Stimulated activated naive CD4-positive, alpha-beta T cell (primary cell): Measurements from ENCODE around the gene AFF1.
"Not testable (repeated sequence)": the region's sequence is repeated elsewhere in the genome, so short reads cannot be mapped to it uniquely, and the experiment has no call there.

Experiments used
- DNase-seq, 6 experiments: peaks; one replicate each; lab custom pipeline; 2025; lab: John Stamatoyannopoulos, UW

The AFF1 gene

DNA sequence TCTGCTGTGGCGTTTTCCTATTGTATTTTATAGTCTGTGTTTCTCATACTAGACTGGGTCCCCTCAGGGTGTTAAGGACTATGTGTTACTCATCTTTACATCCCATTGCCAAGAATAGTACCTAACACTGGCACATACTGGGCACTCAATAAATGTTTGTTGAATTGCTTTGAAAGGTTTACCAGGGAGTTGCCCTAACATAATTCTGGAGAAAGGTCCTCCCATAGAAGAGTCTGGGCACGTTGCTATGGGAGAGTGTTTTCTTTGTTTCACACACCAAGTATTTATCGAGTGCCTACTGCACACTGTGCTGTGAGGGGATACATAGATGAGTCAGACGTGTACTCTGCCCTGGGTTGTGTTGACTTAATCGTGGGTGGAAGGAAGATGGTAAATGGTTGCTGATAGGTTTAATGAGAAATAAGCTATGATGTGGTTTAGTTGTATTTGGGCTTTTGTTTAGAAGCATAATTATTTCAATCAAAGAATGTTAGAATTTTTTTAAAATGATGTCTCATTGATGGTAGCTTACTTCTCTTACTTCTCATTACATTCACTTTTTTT is 42.9 kb downstream of the AFF1 start:
- DNase-seq, result no peak

DNA sequence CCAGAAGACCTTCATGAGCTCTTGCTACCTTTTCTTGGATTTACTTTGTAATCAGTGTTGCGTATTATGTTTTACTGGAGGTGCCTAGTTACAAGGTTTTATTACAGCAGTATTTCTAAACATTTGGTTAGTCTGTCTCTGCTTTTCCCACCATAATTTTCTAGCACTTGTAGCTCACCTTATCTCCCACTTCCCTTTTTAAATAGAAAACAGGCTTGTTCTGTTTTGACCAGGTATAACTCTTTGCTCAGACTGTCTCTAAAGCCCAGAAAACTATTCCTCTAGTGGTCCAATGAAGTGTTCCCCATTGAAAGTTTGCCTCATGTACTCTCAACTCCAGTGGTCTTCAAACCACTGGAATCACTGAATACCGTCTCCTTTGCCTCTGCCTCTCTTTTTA is 43.9 kb downstream of the AFF1 start:
- DNase-seq, result no peak

DNA sequence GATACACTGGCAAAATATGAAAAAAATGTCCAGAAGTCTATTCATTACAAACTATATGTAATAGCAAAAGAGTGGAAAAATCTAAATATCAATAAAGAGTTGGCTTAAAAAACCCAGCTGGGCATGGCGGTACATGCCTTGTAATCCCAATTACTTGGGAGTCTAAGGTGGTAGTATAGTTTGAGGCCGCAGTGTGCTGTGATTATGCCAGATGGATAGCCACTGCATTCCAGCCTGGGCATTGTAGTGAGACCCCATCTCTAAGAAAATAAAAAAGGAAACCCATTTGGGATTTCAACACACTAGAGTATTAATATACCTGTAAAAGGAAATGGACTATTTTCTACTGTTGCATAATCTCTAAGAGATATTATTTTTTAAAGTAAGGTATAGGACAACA is 45.4 kb downstream of the AFF1 start:
- no peak for DNase-seq

DNA sequence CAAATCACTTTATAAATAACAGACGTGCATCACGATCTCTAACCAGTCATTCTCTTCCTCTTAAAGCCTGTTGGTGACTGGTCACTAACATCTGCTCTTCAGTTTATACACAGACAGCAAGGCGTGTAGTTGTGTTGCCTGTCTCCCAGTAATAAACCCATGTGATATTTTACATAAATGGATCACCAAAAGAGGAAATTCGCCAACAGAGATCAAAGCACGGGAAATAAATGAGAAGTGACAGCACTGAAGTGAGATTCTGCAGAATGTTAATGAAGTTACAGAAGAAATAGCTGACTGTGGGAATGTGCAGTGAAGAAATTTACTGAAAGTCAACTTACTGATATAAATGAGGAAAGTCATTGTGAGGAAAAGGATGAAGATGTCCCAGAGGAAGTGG is 47.0 kb downstream of the AFF1 start:
- peak in 3 of 6 experiments; percentile 11 to 18 (median 11) for DNase-seq

DNA sequence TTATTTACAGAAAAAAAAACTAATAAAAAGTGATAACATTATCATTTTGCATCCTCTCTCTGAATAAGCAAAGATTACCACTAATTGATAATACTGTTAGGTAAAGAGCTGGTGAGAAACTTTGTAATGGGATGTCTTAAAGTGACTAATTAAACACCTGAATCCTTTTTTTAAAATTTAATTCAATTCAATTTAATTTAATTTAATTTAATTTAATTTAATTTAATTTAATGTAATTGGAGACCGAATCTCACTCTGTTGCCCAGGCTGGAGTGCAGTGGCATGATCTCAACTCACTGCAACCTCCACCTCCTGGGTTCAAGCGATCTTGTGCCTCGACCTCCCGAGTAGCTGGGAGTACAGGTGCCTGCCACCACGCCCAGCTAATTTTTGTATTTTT is 51.0 kb downstream of the AFF1 start:
- not testable (repeated sequence) for DNase-seq

DNA sequence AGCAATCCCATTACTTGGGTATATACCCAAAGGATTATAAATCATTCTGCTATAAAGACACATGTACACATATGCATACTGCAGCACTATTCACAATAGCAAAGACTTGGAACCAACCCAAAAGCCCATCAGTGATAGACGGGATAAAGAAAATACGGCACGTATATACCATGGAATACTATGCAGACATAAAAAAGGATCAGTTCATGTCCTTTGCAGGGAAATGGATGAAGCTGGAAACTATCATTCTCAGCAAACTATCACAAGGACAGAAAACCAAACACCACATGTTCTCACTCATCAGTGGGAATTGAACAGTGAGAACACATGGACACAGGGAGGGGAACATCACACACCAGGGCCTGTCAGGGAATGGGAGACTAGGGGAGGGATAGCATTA is 54.8 kb downstream of the AFF1 start:
- not testable (repeated sequence) for DNase-seq

DNA sequence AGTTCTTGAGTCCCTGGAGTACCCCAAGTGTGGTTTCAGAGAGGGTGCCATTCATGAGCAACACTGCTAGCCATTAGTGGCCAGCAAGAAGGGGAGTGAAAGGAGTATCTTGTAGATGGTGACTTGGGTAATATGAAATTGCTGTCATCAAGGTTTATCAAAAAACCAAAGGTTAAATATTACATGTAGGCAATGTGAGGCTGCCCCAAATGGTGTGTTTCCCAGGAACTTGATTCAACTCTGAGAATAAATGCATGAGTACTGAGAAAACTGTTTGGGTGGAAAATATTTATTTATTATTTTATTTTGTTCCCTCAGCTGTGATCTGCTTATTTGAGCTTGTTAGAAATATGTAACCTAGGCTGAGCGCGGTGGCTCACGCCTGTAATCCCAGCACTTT is 55.7 kb downstream of the AFF1 start:
- DNase-seq, result no peak

DNA sequence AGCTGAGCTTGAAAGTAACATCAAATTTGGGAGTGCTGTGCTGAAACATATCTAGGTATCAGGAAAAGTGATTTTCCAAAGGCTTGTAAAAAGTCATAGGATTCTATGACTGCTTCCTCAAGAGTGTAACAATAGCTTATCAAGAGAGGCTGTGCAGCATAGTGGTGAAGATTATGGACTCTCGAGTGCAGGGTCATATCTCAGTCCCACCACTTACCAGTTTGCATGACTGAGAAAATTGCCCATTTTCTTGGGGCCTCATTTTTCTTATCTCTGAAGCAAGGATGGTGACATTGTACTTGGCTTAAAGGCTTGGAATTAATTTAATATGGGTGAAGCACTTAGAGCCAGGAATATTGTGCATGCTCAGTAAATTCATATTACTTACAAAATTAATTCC is 57.2 kb downstream of the AFF1 start:
- no peak for DNase-seq

DNA sequence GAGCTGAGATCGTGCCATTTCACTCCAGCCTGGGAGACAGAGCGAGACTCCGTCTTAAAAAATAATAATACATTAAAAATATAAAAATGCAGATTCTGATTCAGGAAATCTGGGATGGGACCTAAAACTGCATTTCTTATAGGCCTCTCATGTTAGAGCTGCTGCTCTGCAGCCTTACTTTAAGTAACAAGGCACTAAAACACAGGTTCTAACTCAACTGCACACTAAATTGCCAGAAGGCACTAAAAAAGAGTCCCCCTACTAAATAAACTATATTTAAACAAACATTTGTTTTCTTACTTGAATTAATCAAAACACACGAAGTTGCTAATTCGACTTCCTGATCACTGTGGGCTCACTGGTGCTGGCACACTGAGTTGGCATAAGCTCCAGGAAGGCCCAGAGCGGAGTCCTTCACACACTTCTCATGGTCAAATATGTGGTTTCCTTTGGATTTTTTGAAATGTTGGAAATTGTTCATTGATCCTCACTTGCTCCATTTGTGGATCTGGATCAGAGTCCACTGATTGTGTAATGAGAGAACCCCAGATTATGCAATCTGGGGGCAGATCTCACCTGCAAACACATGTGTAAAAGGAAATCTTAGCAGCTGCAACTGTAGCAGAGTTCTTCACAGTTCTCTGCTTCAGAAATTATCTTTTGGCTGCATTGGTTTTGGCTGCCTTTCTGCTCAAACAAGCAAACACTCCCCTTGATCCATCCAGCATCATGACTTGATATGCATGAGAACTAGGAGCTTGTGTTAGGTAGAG is 59.3 kb downstream of the AFF1 start:
- DNase-seq, result no peak

DNA sequence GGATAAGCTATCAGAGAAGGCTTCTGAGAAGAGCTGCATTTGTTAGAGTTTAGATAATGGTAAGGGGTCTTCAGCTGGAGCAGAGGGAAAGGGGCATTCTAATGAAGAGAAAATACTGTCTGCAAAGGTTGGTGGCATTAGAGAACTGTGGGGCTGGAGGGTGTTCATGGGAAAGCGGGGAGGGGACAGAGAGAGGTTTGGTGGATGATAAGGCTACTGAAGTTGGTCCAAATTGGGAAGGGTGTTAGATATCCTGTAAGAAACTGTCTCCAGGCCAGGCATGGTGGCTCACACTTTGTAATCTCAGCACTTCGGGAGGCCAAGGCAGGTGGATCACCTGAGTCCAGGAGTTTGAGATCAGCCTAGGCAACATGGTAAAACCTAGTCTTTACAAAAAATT is 59.9 kb downstream of the AFF1 start:
- no peak for DNase-seq

DNA sequence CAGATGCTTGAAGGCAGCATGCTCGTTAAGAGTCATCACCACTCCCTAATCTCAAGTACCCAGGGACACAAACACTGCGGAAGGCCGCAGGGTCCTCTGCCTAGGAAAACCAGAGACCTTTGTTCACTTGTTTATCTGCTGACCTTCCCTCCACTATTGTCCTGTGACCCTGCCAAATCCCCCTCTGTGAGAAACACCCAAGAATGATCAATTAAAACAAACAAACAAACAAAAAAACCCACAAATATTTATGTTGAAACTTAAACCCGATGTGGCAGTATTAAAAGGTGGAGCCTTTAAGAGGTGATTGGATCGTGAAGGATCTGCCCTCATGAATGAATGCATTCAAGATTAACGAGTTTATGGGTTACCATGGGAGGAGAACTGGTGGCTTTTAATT is 61.7 kb downstream of the AFF1 start:
- not testable (repeated sequence) for DNase-seq

DNA sequence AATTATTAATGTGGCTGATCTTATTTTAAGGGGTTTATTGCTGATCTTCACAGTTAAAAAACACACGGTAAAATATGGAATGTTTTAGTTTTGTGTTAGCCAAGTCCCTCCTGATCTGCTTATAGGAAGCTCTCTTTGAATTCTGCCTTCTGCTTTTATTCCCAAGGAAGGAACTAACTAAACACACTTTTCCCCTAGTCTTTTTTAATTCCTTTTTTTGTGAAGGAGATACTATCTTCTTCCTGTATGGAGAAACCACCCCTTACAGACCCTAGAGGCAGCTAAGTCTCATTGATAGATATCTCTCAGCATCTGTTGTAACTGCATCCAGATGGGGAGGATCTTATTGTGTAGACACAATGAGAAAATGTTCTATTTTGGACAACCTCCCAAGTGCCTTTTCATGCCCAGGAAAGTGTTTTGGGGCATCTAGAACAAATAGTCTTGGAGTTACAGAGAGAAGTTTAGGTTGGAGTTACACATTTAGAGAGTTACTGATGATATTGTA is 64.4 kb downstream of the AFF1 start:
- no peak for DNase-seq

DNA sequence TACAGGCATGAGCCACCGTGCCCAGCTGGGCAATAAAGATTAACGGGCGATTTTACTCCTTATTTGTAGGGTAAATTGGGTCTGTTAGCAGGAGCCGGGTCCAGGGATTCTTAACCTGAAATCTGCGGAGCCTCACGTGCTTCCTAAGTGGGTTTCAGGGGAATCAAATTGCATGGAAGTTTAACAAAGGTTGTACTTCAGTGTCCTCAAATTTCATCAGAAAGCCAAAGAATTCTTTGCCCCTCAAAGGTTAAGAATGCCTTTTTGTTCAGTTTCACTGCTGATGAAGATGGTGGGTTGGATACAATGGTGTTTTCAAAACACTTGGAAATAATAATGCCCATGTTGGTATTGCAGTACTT is 67.9 kb downstream of the AFF1 start:
- DNase-seq, result no peak

DNA sequence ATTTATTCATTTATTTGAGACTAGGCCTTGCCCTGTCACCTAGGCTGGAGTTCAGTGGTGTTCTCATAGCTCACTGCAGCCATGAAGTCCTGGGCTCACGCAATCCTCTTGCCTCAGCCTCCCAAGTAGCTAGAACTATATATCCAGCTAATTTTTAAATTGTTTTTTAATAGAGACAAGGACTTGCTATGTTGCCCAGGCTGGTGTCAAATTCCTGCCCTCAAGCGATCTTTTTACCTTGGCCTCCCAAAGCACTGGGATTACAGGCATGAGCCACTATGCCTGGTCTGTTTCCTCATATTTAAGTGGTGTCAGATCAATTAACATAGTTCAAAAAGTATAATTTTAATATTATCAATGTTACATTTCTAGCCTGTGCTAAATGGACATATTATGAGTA is 68.5 kb downstream of the AFF1 start:
- DNase-seq, result no peak

DNA sequence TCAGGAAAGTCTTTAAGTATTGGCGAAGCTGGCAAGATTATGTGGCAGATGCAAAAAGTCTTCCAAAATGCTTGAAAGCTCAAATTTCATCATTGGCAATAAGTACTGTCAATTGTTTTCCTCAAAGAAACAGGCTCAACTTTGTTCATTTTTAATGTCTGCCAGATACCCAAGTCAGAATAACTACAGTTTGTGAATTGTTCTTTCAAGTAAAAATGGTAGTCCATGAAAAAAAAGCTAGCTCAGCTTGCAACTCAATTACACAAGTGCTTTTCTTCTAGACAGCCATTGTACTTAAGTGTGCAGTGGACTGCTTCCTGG is 70.5 kb downstream of the AFF1 start:
- no peak for DNase-seq

DNA sequence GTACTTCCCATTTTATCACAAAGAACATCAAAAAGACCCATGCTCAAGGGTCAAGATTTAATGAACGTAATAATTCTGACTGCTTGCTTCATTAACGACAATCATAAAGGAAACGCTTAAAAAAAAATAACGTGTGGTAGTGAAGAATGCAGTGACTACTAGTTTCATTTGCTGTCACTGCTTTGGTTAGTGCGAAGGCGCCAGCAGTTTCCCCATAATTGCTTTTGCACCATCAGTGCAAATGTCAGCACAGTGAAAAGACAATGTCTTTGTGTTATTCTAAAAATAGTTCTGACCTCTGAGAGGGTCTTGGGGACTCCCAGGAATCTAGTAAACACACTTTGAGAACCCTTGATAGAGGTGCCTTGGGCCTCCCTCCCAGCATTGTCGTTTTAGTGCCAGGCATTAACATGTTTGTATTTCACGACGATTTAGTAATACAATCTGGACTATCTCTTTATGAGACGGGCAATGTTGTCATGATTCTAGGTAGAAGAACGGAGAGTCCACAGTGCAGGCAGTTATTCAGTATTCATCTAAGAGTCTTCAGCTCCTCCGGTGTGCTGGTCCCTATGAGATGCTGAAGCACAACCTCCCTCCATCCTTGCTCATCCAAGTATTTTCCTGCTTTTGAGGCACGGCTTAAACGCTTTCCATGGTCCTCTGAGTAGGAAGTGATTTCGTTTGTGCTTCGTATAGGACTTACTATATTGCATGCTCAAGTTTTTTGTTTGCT is 71.0 kb downstream of the AFF1 start:
- peak in 3 of 6 experiments; percentile 14 to 53 (median 47) for DNase-seq

DNA sequence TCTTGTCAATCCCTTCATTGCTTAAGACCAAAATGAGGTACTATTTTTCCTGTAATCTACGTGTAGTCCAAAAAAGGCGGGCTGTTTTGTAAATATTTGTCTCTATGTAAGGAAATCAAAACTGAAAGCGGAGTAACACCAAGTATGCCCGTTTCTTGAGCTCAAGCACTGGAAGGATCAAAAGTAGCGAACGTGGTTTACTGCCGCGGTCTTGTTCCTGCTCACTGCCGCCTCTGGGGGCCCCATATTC is 71.5 kb downstream of the AFF1 start:
- DNase-seq, result no peak

DNA sequence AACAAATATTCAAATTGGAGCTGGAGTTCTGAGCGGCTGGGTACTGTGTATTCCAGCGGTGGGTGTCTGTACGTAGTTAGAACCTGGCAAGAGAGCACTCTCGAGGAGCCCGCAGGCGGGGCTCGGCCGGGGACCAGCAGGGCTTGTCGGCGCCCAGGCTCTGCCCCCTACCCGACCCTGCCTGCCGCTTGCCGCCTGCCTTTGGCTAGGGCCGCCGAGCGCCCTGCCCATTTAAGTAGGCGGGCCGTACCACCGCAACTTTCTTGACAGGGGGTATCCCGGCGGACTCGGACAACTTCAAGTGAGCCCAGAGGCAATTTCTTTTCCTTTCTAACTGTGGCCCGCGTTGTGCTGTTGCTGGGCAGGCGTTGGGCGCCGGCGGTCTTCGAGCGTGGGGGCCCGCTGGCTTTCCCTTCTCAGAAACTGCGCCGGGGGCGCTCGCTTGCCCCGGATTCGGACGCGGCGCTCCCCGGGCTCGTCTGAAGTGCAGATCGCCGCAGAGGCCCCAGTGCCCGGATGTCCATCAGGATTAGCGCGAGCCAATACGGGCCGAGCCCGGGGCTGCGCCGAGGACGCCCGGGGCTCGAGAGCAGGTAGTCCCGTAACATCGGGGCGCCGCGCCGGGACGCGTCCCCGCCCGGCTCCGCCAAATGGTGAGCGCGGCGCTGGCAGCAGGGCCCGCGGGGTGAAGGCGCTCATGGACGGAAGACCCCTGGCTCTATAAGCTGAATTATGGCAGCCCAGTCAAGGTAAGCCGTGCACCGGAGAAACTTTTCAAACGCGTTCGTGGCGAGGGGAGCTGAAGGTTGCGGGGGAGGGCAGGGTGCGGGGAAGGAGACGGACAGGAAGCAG is 72.1 kb downstream of the AFF1 start:
- DNase-seq, result peak; percentile 84 to 91 (median 87)

DNA sequence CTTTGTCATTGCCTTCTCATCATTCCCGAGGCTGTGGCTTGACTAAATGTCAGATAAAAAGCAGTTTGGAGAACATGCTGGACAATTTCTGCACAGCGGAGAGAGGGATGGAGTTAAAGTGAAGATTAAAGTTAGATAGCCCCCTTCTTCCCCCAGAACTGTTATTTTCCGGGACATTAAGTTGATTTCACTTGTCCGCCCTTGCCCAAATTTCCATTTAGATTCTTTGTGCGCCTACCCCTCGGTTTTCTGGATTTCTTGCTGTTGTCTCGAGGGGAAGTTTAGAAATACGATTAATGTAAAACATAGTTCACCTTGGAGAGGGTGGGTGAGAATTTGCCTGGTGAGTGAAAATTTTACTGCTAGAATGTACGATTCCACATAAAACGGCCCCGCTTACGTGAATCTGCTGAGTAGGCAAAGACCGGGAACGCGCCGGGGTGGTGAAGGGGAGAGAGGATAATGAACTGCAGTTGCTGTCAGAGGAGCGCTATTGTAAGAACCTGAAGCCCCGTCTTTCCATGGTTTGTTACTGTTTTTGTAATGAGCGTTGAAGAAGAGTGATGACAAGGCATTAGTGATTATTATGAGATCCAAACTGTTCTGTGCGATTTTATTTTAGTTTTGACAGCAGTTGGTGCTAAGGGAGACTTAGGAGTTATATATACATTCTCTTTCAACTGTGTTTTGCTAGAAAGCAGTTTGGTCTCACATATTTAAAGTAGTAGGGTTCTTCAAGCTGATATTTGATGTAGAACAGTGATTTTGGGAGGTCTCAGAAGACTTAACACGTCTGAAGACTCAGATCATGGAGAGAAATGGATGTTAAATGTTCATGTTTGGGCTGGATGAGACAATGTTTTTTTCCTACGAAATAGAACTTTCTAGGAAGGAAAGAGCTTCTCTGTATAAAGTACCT is 73.0 kb downstream of the AFF1 start:
- DNase-seq, result peak in 5 of 6 experiments; percentile 1 to 36 (median 18)

DNA sequence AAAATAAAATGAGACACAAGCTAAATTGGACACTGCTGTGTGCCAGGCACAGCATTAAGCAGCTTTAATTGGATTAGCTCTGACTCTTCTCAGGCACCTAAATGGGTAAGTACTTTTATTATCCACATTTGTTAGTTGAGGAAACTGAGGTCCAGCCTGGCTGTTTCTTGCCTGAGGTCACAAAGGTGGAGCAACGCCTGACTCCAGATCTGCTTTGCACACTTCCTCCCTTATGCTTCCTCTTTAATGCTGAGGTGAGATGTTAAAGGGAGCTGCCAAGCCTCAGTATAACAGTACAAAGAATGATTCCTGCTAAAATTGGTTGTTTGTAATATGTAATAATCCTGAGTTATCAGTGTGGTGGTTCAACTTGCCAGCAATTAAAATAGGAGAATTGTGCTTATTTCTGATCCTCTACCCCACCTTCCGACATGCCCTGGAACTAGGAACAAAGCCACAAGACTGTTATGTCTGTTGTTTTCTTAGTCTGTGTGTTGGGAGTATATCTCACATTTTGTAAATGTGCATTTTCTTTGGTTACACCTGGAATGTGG is 74.4 kb downstream of the AFF1 start:
- DNase-seq, result peak in 2 of 6 experiments; percentile 0 to 10

DNA sequence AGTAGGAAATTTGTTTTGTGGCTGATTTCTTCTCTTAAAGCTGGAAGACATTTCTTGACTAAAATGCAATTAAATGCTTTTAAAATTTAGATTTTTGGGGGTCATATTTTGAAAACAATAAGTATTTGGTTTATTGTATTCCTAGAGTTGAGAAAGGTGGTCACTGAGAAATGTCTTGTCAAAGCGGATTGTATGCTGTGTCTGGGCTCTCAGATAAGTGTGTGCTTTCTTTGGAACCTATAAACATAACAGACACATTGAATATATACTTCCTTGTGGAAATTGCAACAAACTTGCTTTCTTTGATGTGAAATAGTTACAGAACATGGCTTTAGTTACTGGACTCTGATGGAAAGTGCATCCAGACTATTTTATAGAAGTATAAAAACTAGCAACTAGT is 75.4 kb downstream of the AFF1 start:
- DNase-seq, result no peak
